Measurements from ENCODE around the gene VPS37C. TPM values are rescaled to one million over a fixed set of nuclear protein-coding genes. Genes with fewer than 3 reads are reported as not detected.

The VPS37C gene
- total and polyA plus RNA-seq, 9 of the 15 experiments (the other 6 are each of a cell fraction or from before 2014, with no cell fraction given) = 0.62 to 29.8 (median 11.5) TPM

DNA sequence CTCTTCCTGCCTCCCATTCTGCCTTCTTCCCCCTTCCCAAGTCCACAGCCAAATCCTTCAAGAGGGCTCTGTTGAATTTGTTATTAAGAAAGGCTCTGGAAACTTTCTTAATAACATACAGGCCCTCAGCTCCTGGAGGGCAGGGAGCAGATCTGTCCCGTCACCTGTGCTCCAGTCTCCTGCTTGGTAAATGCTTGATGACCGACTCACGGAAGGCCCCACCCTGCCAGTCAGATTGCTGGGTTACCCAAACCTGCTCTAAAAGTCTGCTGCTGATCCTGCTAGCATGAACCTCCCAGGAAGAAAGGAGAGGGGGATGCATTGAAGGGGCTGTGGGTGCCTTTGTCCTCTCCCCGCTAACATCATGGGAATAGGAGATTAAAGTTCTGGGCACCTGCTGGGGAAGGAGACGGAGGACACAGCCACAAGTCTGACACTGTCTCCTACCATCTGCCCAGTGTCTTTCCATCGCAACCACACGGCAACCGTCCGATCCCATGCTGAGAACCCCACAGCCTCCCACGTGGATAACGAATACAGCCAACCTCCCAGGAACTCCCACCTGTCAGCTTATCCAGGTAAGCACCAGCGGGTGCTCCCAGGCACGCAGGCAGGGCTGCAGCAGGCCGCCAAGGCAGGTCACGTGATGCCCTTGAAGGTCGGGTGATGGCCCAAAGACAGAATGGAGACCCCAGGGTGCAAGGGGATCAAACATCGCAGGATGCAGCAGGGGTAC lies 36.5 kb downstream of the VPS37C start:
- H3K9me3 ChIP-seq (replicated peaks; ENCODE audit: control insufficient read depth, insufficient read depth, low read depth, low read length) = no peaks in the 10 kb centered on the region
- H3K4me2 ChIP-seq (ENCODE audit: insufficient read depth, low read length) = no peak overlapping the region
- peaks cover 7 to 23% of the 10 kb centered on the region in 2 experiments; a peak in 4 of 5 replicates for H3K4me1 ChIP-seq (replicated peaks in 1 of 2; ENCODE audit: control insufficient read depth in 2 of 2, insufficient read depth in 2 of 2, low read length in 2 of 2)
- H3K4me3 ChIP-seq = no peak overlapping the region
- intact Hi-C loops (cut with micrococcal nuclease) (loop anchor here (5.0 kb wide), 2 partner anchors 292 to 347 kb away; no protein-coding TSS in a partner anchor), in situ Hi-C loops (cut with MboI) (no loop called here)
- H3K36me3 ChIP-seq (ENCODE audit: control insufficient read depth, insufficient read depth, low read length) = no peaks in the 10 kb centered on the region
- H3K27ac ChIP-seq (ENCODE audit: extremely low read depth, low read depth, low read length) = no peak overlapping the region
- no peak for ATAC-seq
- BruUV-seq (replicated peaks) = no TSS peak
- H3K9me1 ChIP-seq (ENCODE audit: control insufficient read depth, insufficient read depth, low read length) = peaks cover 4% of the 10 kb centered on the region
- H3K9ac ChIP-seq (ENCODE audit: insufficient read depth in 1 of 2, low read depth in 2 of 2, low read length in 2 of 2) = peak overlapping the region in 1 of 2 experiments; percentile 45; a peak in 1 of 4 replicates
- H4K20me1 ChIP-seq (replicated peaks; ENCODE audit: control insufficient read depth, insufficient read depth, low read length) = peaks cover 21% of the 10 kb centered on the region
- H3K27me3 ChIP-seq (ENCODE audit: control insufficient read depth in 2 of 2, insufficient read depth in 2 of 2, low read length in 2 of 2) = peaks cover 27 to 47% of the 10 kb centered on the region in 2 experiments
- ChIA-PET POLR2A (interaction anchor here (0.9 kb wide), 1 partner anchor 16 kb away, joined by 3 read pairs; no protein-coding TSS in a partner anchor), CTCF (ENCODE audit: low intra/inter-chr PET ratio) (no interaction called here)
- H2AFZ ChIP-seq (ENCODE audit: low read depth, low read length) = no peak overlapping the region
- no peaks in the 10 kb centered on the region for H3K79me2 ChIP-seq (ENCODE audit: control insufficient read depth, insufficient read depth, low read length)
- DNase-seq (ENCODE audit: extremely low read depth in 1 of 4, low spot score in 3 of 4) = no peak
- 12% methylated on average over 17 of the region's 17 CpGs for WGBS (ENCODE audit: insufficient coverage, low coverage, missing lambda C conversion rate)
- no peak for FAIRE-seq
- TF ChIP-seq ZNF232 (CRISPR knock-in tag; IDR thresholded peaks at IDR 0.05) (no peak), SLC30A9 (CRISPR knock-in tag; IDR thresholded peaks at IDR 0.05) (no peak), MAFG (tag; conservative IDR thresholded peaks at IDR 0.05) (no peak), MCM5 (IDR thresholded peaks at IDR 0.05; ENCODE audit: low read depth) (no peak), TFE3 (CRISPR knock-in tag; IDR thresholded peaks at IDR 0.05) (peak; percentile 76), PCBP2 (IDR thresholded peaks at IDR 0.05; ENCODE audit: low read depth, low read length, poor library complexity, severe bottlenecking) (no peak), RAD51 (IDR thresholded peaks at IDR 0.05; ENCODE audit: borderline replicate concordance, low read depth) (peak; percentile 81), DDX20 (tag; IDR thresholded peaks at IDR 0.05; ENCODE audit: low read depth) (no peak), CBFA2T2 (conservative IDR thresholded peaks at IDR 0.05) (peak; percentile 40; the same call in 1 of the 2 replicates), TOE1 (IDR thresholded peaks at IDR 0.05; ENCODE audit: borderline replicate concordance) (peak; percentile 66; the same call in 1 of the 2 replicates), TOE1 (CRISPR knock-in tag; IDR thresholded peaks at IDR 0.05; ENCODE audit: borderline replicate concordance, low read depth) (no peak), CREB1 (IDR thresholded peaks at IDR 0.05) (no peak), CREB1 (CRISPR knock-in tag; IDR thresholded peaks at IDR 0.05) (no peak), POLR2AphosphoS5 (IDR thresholded peaks at IDR 0.05; ENCODE audit: control insufficient read depth, insufficient read depth, low read depth, low read length) (no peak), ZNF384 (IDR thresholded peaks at IDR 0.05; ENCODE audit: low read depth, low read length) (no peak), ZNF174 (CRISPR knock-in tag; IDR thresholded peaks at IDR 0.05) (no peak), ZNF282 (CRISPR knock-in tag; IDR thresholded peaks at IDR 0.05) (no peak), ZNF551 (CRISPR knock-in tag; IDR thresholded peaks at IDR 0.05) (no peak)
- TF ChIP-seq, protein P1, sequence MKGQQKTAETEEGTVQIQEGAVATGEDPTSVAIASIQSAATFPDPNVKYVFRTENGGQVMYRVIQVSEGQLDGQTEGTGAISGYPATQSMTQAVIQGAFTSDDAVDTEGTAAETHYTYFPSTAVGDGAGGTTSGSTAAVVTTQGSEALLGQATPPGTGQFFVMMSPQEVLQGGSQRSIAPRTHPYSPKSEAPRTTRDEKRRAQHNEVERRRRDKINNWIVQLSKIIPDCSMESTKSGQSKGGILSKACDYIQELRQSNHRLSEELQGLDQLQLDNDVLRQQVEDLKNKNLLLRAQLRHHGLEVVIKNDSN (CRISPR knock-in tag; IDR thresholded peaks at IDR 0.05) = peak; percentile 79
- TF ChIP-seq, protein P2, sequence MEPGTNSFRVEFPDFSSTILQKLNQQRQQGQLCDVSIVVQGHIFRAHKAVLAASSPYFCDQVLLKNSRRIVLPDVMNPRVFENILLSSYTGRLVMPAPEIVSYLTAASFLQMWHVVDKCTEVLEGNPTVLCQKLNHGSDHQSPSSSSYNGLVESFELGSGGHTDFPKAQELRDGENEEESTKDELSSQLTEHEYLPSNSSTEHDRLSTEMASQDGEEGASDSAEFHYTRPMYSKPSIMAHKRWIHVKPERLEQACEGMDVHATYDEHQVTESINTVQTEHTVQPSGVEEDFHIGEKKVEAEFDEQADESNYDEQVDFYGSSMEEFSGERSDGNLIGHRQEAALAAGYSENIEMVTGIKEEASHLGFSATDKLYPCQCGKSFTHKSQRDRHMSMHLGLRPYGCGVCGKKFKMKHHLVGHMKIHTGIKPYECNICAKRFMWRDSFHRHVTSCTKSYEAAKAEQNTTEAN (CRISPR knock-in tag; IDR thresholded peaks at IDR 0.05) = no peak
